Spinal cord (tissue), 10 donors: Measurements from ENCODE around the gene MVB12B. TPM values are rescaled to one million over a fixed set of nuclear protein-coding genes. Genes with fewer than 3 reads are reported as not detected.

Experiments used
- DNase-seq, 6 donors: peaks; one replicate each; pipeline versions ENCODE4 v3.0.0 to v3.0.0-alpha.2; 2013 to 2015; ENCODE audit warnings: low spot score in 6 of 6, low read depth in 4 of 6
- H3K27ac ChIP-seq: one replicate; pipeline ENCODE4 v1.5.1; 2013; ENCODE audit warnings: low read depth, low read length, control low read depth
- H3K27me3 ChIP-seq: one replicate; pipeline ENCODE4 v1.6.1; 2013; ENCODE audit warnings: low read length; ENCODE audit not compliant: control insufficient read depth, insufficient read depth
- H3K36me3 ChIP-seq: one replicate; pipeline ENCODE4 v1.6.1; 2013; ENCODE audit warnings: low read length; ENCODE audit not compliant: control insufficient read depth, insufficient read depth
- H3K4me1 ChIP-seq: one replicate; pipeline ENCODE4 v1.6.1; 2013; ENCODE audit warnings: low read length; ENCODE audit not compliant: control insufficient read depth, insufficient read depth
- H3K4me3 ChIP-seq: one replicate; pipeline ENCODE4 v1.5.1; 2013; ENCODE audit warnings: low read depth, low read length, control low read depth
- H3K9me3 ChIP-seq: one replicate; pipeline ENCODE4 v1.6.1; 2013; ENCODE audit warnings: low read length; ENCODE audit not compliant: control insufficient read depth, insufficient read depth
- WGBS: methylation state at CpG from one replicate; pipeline ENCODE4 v1.1.5; 2013; ENCODE audit warnings: missing lambda C conversion rate; ENCODE audit not compliant: insufficient coverage; 5-methylcytosine and 5-hydroxymethylcytosine counted together
- polyA plus RNA-seq, 2 donors: library from polyadenylated mRNA; unstranded; fragments of 120-200 nt; gene quantifications; one replicate each; pipeline ENCODE4 v1.2.1, GENCODE V29; 2013; ENCODE audit not compliant: insufficient read length in 2 of 2
- total RNA-seq, 2 donors: library from RNA; depleted of rRNA in 1 of 2; stranded (reverse); fragments of 120-200 nt in 1 of 2; fragments of >200 nt in 1 of 2; gene quantifications; one replicate each; pipeline versions ENCODE4 v1.2.3 to v1.2.4, GENCODE V29; 2013 to 2014
- donor health status: healthy.

MVB12B gene
- total and polyA plus RNA-seq, 4 donors: 28.9 to 84.2 (median 55.6) TPM

- H3K27ac ChIP-seq: no peak overlapping the region
Measured at GRCh38 chr9:126417684-126418083, 91.1 kb downstream of the MVB12B start.

GRCh38 chr9:126418608-126419007, 92.0 kb downstream of the MVB12B start:
- H3K27ac ChIP-seq: no peak overlapping the region

More at GRCh38 chr9:126417684-126418083, 91.1 kb downstream of the MVB12B start:
- peaks cover 36% of the 10 kb centered on the region for H3K36me3 ChIP-seq
- 97% methylated on average over 2 of the region's 2 CpGs for WGBS
- H3K9me3 ChIP-seq: no peaks in the 10 kb centered on the region
- DNase-seq: no peak
- H3K4me3 ChIP-seq: no peak overlapping the region
- H3K4me1 ChIP-seq: peaks cover 27% of the 10 kb centered on the region
- no peaks in the 10 kb centered on the region for H3K27me3 ChIP-seq

GRCh38 chr9:126419475-126419874, 92.8 kb downstream of the MVB12B start:
- Histone ChIP-seq H3K36me3 (peaks cover 41% of the 10 kb centered on the region), H3K4me3 (no peak overlapping the region), H3K9me3 (no peaks in the 10 kb centered on the region), H3K4me1 (peaks cover 37% of the 10 kb centered on the region), H3K27ac (no peak overlapping the region), H3K27me3 (no peaks in the 10 kb centered on the region)
- 71% methylated on average over 6 of the region's 6 CpGs for WGBS
- DNase-seq: no peak

More at GRCh38 chr9:126418608-126419007, 92.0 kb downstream of the MVB12B start:
- H3K4me1 ChIP-seq: peaks cover 36% of the 10 kb centered on the region
- no peak for DNase-seq
- WGBS: 98% methylated on average over 6 of the region's 6 CpGs
- peaks cover 38% of the 10 kb centered on the region for H3K36me3 ChIP-seq
- H3K27me3 ChIP-seq: no peaks in the 10 kb centered on the region
- H3K9me3 ChIP-seq: no peaks in the 10 kb centered on the region
- H3K4me3 ChIP-seq: no peak overlapping the region

- WGBS: 70% methylated on average over 6 of the region's 7 CpGs
- no peak overlapping the region for H3K27ac ChIP-seq
- H3K4me1 ChIP-seq: peaks cover 36% of the 10 kb centered on the region
- no peak for DNase-seq
- peaks cover 41% of the 10 kb centered on the region for H3K36me3 ChIP-seq
- no peak overlapping the region for H3K4me3 ChIP-seq
- H3K27me3 ChIP-seq: no peaks in the 10 kb centered on the region
- H3K9me3 ChIP-seq: no peaks in the 10 kb centered on the region
Measured at GRCh38 chr9:126420135-126420534, 93.5 kb downstream of the MVB12B start.

GRCh38 chr9:126420643-126421564, 94.3 kb downstream of the MVB12B start:
- peaks cover 40% of the 10 kb centered on the region for H3K36me3 ChIP-seq
- no peaks in the 10 kb centered on the region for H3K9me3 ChIP-seq
- 79% methylated on average over 11 of the region's 17 CpGs for WGBS
- peaks cover 36% of the 10 kb centered on the region for H3K4me1 ChIP-seq
- no peak overlapping the region for H3K4me3 ChIP-seq
- DNase-seq: no peak
- no peaks in the 10 kb centered on the region for H3K27me3 ChIP-seq
- H3K27ac ChIP-seq: no peak overlapping the region

- Histone ChIP-seq H3K4me1 (peaks cover 33% of the 10 kb centered on the region), H3K36me3 (peaks cover 31% of the 10 kb centered on the region), H3K27ac (peak overlapping the region; percentile 22), H3K27me3 (no peaks in the 10 kb centered on the region), H3K4me3 (no peak overlapping the region), H3K9me3 (no peaks in the 10 kb centered on the region)
- 73% methylated on average over 15 of the region's 25 CpGs for WGBS
- peak in 1 of 6 donors; percentile 25 for DNase-seq
Measured at GRCh38 chr9:126421567-126422428, 95.2 kb downstream of the MVB12B start.

GRCh38 chr9:126423142-126423915, 96.7 kb downstream of the MVB12B start:
- DNase-seq: peak in 4 of 6 donors; percentile 56 to 91 (median 74)
- Histone ChIP-seq H3K27me3 (no peaks in the 10 kb centered on the region), H3K36me3 (peaks cover 30% of the 10 kb centered on the region), H3K9me3 (no peaks in the 10 kb centered on the region), H3K4me1 (peaks cover 33% of the 10 kb centered on the region), H3K27ac (peak overlapping the region; percentile 35), H3K4me3 (no peak overlapping the region)
- WGBS: 18% methylated on average over 5 of the region's 10 CpGs

- H3K36me3 ChIP-seq: peaks cover 30% of the 10 kb centered on the region
- no peaks in the 10 kb centered on the region for H3K9me3 ChIP-seq
- no peak overlapping the region for H3K4me3 ChIP-seq
- peak overlapping the region; percentile 35 for H3K27ac ChIP-seq
- DNase-seq: no peak
- WGBS: 56% methylated on average over 1 of the region's 3 CpGs
- peaks cover 33% of the 10 kb centered on the region for H3K4me1 ChIP-seq
- H3K27me3 ChIP-seq: no peaks in the 10 kb centered on the region
Measured at GRCh38 chr9:126423916-126424185, 97.2 kb downstream of the MVB12B start.

GRCh38 chr9:126424511-126424910, 97.9 kb downstream of the MVB12B start:
- no peak overlapping the region for H3K4me3 ChIP-seq
- no peak overlapping the region for H3K27ac ChIP-seq
- DNase-seq: no peak
- peaks cover 33% of the 10 kb centered on the region for H3K4me1 ChIP-seq
- no peaks in the 10 kb centered on the region for H3K9me3 ChIP-seq
- H3K36me3 ChIP-seq: peaks cover 31% of the 10 kb centered on the region
- H3K27me3 ChIP-seq: no peaks in the 10 kb centered on the region
- 63% methylated on average over 3 of the region's 8 CpGs for WGBS
